B cell (primary cell): ENCODE data around the gene AKR1A1.
"Not testable (repeated sequence)": the region's sequence is repeated elsewhere in the genome, so short reads cannot be mapped to it uniquely, and the experiment has no call there.

Experiments
- EZH2 ChIP-seq: IDR thresholded peaks from 2 replicates; pipeline ENCODE4 v1.6.1; 2012; ENCODE audit warnings: borderline replicate concordance, low read depth, mild to moderate bottlenecking, moderate library complexity, low read length; ENCODE audit not compliant: insufficient read depth, poor library complexity, severe bottlenecking
- TF ChIP-seq, protein P1 (sequence below): fragments of 200-600 bp; IDR thresholded peaks from one replicate; pipeline ENCODE4 v1.8.0; 2022; ENCODE audit warnings: antibody characterized with exemption, mild to moderate bottlenecking

GRCh38 chr1:45513532-45514260, 36.9 kb upstream of the AKR1A1 start:
- TF ChIP-seq, protein P1, sequence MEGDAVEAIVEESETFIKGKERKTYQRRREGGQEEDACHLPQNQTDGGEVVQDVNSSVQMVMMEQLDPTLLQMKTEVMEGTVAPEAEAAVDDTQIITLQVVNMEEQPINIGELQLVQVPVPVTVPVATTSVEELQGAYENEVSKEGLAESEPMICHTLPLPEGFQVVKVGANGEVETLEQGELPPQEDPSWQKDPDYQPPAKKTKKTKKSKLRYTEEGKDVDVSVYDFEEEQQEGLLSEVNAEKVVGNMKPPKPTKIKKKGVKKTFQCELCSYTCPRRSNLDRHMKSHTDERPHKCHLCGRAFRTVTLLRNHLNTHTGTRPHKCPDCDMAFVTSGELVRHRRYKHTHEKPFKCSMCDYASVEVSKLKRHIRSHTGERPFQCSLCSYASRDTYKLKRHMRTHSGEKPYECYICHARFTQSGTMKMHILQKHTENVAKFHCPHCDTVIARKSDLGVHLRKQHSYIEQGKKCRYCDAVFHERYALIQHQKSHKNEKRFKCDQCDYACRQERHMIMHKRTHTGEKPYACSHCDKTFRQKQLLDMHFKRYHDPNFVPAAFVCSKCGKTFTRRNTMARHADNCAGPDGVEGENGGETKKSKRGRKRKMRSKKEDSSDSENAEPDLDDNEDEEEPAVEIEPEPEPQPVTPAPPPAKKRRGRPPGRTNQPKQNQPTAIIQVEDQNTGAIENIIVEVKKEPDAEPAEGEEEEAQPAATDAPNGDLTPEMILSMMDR, result not testable (repeated sequence)
- TF ChIP-seq EZH2, result not testable (repeated sequence)
